ENCODE measurements around the gene HOXB3. TPM values are rescaled to one million over a fixed set of nuclear protein-coding genes. Genes with fewer than 3 reads are reported as not detected.

HOXB3 gene
- total RNA-seq, 1 experiment from 2014 or later, result 6.0 TPM

DNA sequence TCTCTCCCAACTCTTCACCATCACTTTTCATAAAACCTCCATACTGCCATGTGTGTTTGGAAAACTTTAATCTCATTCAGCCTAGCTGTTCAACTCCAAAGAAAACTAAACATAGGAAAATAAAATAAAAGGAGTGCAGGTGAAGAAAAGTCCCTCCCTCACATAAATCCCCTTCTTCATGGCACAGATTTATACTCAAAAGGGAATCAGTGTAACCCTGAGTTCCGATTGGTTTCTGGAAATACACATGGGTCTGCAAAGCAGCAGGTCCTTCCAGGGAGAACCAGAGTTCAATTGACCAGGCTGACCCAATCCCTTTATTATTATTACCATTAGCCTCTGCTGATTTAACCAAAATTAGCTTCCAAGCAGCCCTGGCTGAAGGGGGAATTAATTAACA lies 36.2 kb downstream of the HOXB3 start:
- no peaks in the 10 kb centered on the region for H4K20me1 ChIP-seq (ENCODE audit: low read length)
- no TSS peak for BruUV-seq (replicated peaks)
- H3K9me3 ChIP-seq (ENCODE audit: low read length), result no peaks in the 10 kb centered on the region
- POLR2A ChIA-PET (ENCODE audit: unreplicated experiment), result no interaction called here
- CTCF ChIA-PET, result no interaction called here
- DNase-seq (no peak), ATAC-seq (no peak)
- H3K4me3 ChIP-seq (ENCODE audit: low read length), result no peak overlapping the region
- H3K27me3 ChIP-seq (ENCODE audit: low read length), result no peaks in the 10 kb centered on the region
- H3K27ac ChIP-seq (ENCODE audit: low read length), result no peak overlapping the region
- intact Hi-C loops (cut with micrococcal nuclease), result no loop called here
- no peak overlapping the region for H3K4me2 ChIP-seq (ENCODE audit: low read length)
- H3F3A ChIP-seq (ENCODE audit: low read length, unreplicated experiment), result no peaks in the 10 kb centered on the region
- H3K9me2 ChIP-seq (replicated peaks; ENCODE audit: low read length), result no peaks in the 10 kb centered on the region
- H3K4me1 ChIP-seq (ENCODE audit: insufficient read depth, low read length), result peaks cover 25% of the 10 kb centered on the region
- H3K36me3 ChIP-seq (ENCODE audit: low read depth, low read length), result no peaks in the 10 kb centered on the region
- no peak for TF ChIP-seq EZH2 (IDR thresholded peaks at IDR 0.05; ENCODE audit: low read length, unreplicated experiment)
- no peak for TF ChIP-seq EZH2phosphoT487 (IDR thresholded peaks at IDR 0.05; ENCODE audit: borderline replicate concordance, low read length)
- TF ChIP-seq, protein P1, sequence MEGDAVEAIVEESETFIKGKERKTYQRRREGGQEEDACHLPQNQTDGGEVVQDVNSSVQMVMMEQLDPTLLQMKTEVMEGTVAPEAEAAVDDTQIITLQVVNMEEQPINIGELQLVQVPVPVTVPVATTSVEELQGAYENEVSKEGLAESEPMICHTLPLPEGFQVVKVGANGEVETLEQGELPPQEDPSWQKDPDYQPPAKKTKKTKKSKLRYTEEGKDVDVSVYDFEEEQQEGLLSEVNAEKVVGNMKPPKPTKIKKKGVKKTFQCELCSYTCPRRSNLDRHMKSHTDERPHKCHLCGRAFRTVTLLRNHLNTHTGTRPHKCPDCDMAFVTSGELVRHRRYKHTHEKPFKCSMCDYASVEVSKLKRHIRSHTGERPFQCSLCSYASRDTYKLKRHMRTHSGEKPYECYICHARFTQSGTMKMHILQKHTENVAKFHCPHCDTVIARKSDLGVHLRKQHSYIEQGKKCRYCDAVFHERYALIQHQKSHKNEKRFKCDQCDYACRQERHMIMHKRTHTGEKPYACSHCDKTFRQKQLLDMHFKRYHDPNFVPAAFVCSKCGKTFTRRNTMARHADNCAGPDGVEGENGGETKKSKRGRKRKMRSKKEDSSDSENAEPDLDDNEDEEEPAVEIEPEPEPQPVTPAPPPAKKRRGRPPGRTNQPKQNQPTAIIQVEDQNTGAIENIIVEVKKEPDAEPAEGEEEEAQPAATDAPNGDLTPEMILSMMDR (conservative IDR thresholded peaks at IDR 0.05; ENCODE audit: low read depth, low read length), result no peak
- no peaks in the 10 kb centered on the region; the same call in 1 of the 2 replicates for H3K79me2 ChIP-seq (ENCODE audit: low read length)
- no peak overlapping the region for H3K9ac ChIP-seq (ENCODE audit: low read length)
- H2AFZ ChIP-seq (ENCODE audit: low read length), result no peak overlapping the region

DNA sequence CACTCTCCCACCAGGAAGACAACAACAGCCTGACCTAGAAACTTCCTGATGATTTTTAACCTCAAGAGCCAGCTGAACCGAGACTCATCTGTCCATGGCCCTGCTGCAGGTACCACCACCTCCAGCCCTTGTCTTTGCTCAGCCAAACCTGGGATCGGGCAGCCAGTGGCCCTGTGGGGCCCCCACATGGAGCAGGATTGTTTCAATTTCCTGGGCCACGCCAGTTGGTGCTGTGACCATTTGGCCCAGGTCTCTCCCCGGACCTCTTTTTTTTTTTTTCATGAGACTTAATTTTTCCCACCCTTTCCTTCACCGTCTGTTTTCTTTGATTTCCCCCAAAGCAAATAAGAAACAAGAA lies 36.9 kb downstream of the HOXB3 start:
- CTCF ChIA-PET, result no interaction called here
- no peak for TF ChIP-seq EZH2 (IDR thresholded peaks at IDR 0.05; ENCODE audit: low read length, unreplicated experiment)
- TF ChIP-seq, protein P1 (conservative IDR thresholded peaks at IDR 0.05; ENCODE audit: low read depth, low read length), result no peak
- no peak for TF ChIP-seq EZH2phosphoT487 (IDR thresholded peaks at IDR 0.05; ENCODE audit: borderline replicate concordance, low read length)
- POLR2A ChIA-PET (ENCODE audit: unreplicated experiment), result no interaction called here
- Histone ChIP-seq H2AFZ (ENCODE audit: low read length) (no peak overlapping the region), H3F3A (ENCODE audit: low read length, unreplicated experiment) (no peaks in the 10 kb centered on the region), H3K27me3 (ENCODE audit: low read length) (no peaks in the 10 kb centered on the region), H3K9me3 (ENCODE audit: low read length) (no peaks in the 10 kb centered on the region), H3K4me1 (ENCODE audit: insufficient read depth, low read length) (peaks cover 25% of the 10 kb centered on the region), H3K9me2 (replicated peaks; ENCODE audit: low read length) (no peaks in the 10 kb centered on the region), H3K4me3 (ENCODE audit: low read length) (no peak overlapping the region), H3K79me2 (ENCODE audit: low read length) (no peaks in the 10 kb centered on the region; the same call in 1 of the 2 replicates), H3K27ac (ENCODE audit: low read length) (no peak overlapping the region), H3K9ac (ENCODE audit: low read length) (no peak overlapping the region), H3K4me2 (ENCODE audit: low read length) (no peak overlapping the region), H4K20me1 (ENCODE audit: low read length) (no peaks in the 10 kb centered on the region), H3K36me3 (ENCODE audit: low read depth, low read length) (no peaks in the 10 kb centered on the region)
- intact Hi-C loops (cut with micrococcal nuclease), result no loop called here
- ATAC-seq, result no peak
- BruUV-seq (replicated peaks), result no TSS peak
- DNase-seq, result no peak

DNA sequence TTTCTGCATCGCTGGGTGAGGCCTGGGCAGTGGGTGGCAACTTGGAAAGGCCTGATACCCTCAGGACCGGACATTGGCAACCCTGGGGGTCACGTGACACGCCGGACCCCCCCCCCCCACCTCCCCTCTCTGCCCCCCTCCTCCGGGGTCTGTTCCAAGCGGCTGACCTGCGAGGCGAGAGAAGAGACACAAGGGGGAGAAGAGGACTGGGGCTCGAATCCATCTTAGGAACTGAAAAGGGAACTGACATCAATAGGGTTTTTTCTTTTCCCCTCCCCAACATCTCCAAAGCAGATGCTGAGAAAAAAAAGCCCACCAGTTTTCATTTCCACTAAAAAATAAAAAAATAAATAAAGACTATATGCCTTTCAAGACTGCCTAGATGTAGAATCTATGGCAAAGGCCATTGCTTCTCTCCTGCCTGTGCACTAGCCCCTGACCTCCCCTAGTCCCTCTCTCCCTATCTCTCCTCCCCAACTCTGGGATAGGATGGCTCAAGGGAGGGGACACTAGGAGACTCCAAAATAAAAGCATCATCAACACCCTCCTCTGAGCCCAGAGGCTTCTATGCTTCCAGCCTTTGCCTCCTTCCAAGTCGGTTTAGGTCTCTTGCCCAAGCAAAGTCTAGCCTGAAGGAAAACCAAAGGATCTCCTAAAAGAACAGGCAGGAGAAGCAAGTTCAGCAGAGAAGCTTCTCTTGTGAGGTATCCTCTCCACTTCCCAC lies 37.4 kb downstream of the HOXB3 start:
- ATAC-seq (no peak), DNase-seq (no peak)
- TF ChIP-seq, protein P1 (conservative IDR thresholded peaks at IDR 0.05; ENCODE audit: low read depth, low read length), result no peak
- TF ChIP-seq EZH2phosphoT487 (IDR thresholded peaks at IDR 0.05; ENCODE audit: borderline replicate concordance, low read length) (no peak), EZH2 (IDR thresholded peaks at IDR 0.05; ENCODE audit: low read length, unreplicated experiment) (no peak)
- BruUV-seq (replicated peaks), result no TSS peak
- Histone ChIP-seq H3K9me3 (ENCODE audit: low read length) (no peaks in the 10 kb centered on the region), H3K79me2 (ENCODE audit: low read length) (no peaks in the 10 kb centered on the region; the same call in 1 of the 2 replicates), H3K4me2 (ENCODE audit: low read length) (no peak overlapping the region), H3F3A (ENCODE audit: low read length, unreplicated experiment) (no peaks in the 10 kb centered on the region), H3K9ac (ENCODE audit: low read length) (no peak overlapping the region), H4K20me1 (ENCODE audit: low read length) (no peaks in the 10 kb centered on the region), H3K9me2 (replicated peaks; ENCODE audit: low read length) (no peaks in the 10 kb centered on the region), H3K36me3 (ENCODE audit: low read depth, low read length) (no peaks in the 10 kb centered on the region), H3K27ac (ENCODE audit: low read length) (no peak overlapping the region), H3K4me3 (ENCODE audit: low read length) (no peak overlapping the region), H3K27me3 (ENCODE audit: low read length) (no peaks in the 10 kb centered on the region), H2AFZ (ENCODE audit: low read length) (no peak overlapping the region), H3K4me1 (ENCODE audit: insufficient read depth, low read length) (peaks cover 25% of the 10 kb centered on the region)
- POLR2A ChIA-PET (ENCODE audit: unreplicated experiment), result no interaction called here
- CTCF ChIA-PET, result interaction anchor here (0.8 kb wide), 1 partner anchor 202 kb away, joined by 8 read pairs; no protein-coding TSS in a partner anchor
- intact Hi-C loops (cut with micrococcal nuclease), result no loop called here
